ENCODE measurements around the gene MCOLN1.

MCOLN1 gene

DNA sequence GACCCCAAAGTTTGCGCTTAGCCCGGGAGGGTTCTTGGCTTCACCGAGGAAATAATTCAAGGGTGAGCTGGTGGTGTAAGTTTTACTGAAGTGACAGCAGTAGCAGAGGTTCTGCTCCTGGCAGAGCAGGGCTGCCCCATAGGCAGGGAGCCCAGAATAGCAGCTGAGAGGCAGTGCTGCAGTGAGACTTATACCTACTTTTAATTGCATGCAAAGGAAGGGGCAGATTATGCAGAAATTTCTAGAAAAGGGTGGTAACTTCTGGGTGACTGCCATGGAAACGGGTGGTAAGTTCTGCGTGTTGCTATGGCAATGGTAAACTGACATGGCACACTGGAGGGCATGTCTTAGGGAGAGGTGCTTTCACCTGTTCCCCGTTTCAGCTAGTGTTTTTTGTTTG, 55.7 kb downstream of the MCOLN1 start:
- DNase-seq: no peak

GRCh38 chr19:7579182-7579581, 56.8 kb downstream of the MCOLN1 start:
- DNase-seq: no peak

DNA sequence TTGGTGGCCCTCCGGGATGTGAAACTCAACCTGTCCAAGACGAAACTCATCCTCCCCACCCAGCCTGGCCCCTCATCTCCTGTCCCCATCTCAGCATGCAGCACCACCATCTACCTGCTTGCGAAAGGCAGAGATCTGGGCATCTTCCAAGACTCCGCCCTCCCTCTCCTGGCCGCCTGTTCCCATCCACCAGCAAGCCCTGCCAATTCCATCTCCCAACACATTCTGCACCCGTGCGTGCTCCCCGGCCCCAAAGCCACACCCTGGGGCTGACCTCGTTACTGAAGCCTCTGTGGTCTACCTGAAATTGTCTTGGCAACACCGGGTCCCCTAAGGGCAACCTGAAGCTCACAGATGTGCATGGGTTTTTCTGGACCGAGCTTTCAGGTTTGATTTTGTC, 60.0 kb downstream of the MCOLN1 start:
- DNase-seq: no peak
